Nephron (organoid): ENCODE data around the gene NEGR1.

ENCODE experiments used
- H3K27ac Mint-ChIP-seq, 3 experiments: 2 replicates each; pipeline ENCODE4 v1.8.0; 2020; ENCODE audit warnings: mixed read lengths in 3 of 3, mild to moderate bottlenecking in 2 of 3, moderate library complexity in 1 of 3
- H3K27me3 Mint-ChIP-seq: 2 replicates; pipeline ENCODE4 v1.8.0; 2021; ENCODE audit warnings: low read depth, mild to moderate bottlenecking, moderate library complexity, mixed read lengths
- H3K36me3 Mint-ChIP-seq: 2 replicates; pipeline ENCODE4 v1.8.0; 2020; ENCODE audit warnings: low read depth, mixed read lengths
- H3K4me1 Mint-ChIP-seq: 2 replicates; pipeline ENCODE4 v1.8.0; 2020; ENCODE audit warnings: mixed read lengths
- H3K4me3 Mint-ChIP-seq, 3 experiments: 2 replicates each; pipeline ENCODE4 v1.8.0; 2020; ENCODE audit warnings: mild to moderate bottlenecking in 3 of 3, mixed read lengths in 3 of 3, moderate library complexity in 2 of 3
- H3K9me3 Mint-ChIP-seq: 2 replicates; pipeline ENCODE4 v1.8.0; 2020; ENCODE audit warnings: mixed read lengths
- CTCF ChIP-seq, 3 experiments: fragments of 200-600 bp; sonication (generic); IDR thresholded peaks; one replicate each; pipeline ENCODE4 v1.5.0; 2021; ENCODE audit warnings: antibody characterized with exemption in 3 of 3; ENCODE audit not compliant: unreplicated experiment in 3 of 3

NEGR1 gene

GRCh38 chr1:71649608-71650007 is 632.7 kb downstream of the NEGR1 start:
- H3K27ac Mint-ChIP-seq, result peak overlapping the region in 1 of 3 experiments; percentile 37
- no peaks in the 10 kb centered on the region for H3K27me3 Mint-ChIP-seq
- no peaks in the 10 kb centered on the region for H3K9me3 Mint-ChIP-seq
- H3K36me3 Mint-ChIP-seq, result no peaks in the 10 kb centered on the region
- TF ChIP-seq CTCF (IDR thresholded peaks at IDR 0.05; ENCODE audit: unreplicated experiment in 3 of 3), result no peak
- peaks cover 13% of the 10 kb centered on the region for H3K4me1 Mint-ChIP-seq
- H3K4me3 Mint-ChIP-seq, result no peak overlapping the region

- H3K36me3 Mint-ChIP-seq, result no peaks in the 10 kb centered on the region
- H3K4me1 Mint-ChIP-seq, result peaks cover 13% of the 10 kb centered on the region
- H3K4me3 Mint-ChIP-seq, result no peak overlapping the region
- no peaks in the 10 kb centered on the region for H3K9me3 Mint-ChIP-seq
- no peak for TF ChIP-seq CTCF (IDR thresholded peaks at IDR 0.05; ENCODE audit: unreplicated experiment in 3 of 3)
- H3K27me3 Mint-ChIP-seq, result no peaks in the 10 kb centered on the region
- H3K27ac Mint-ChIP-seq, result no peak overlapping the region
These were observed 634.6 kb downstream of the NEGR1 start for GRCh38 chr1:71647513-71648300.

- Mint-ChIP-seq H3K9me3 (no peaks in the 10 kb centered on the region), H3K4me1 (peaks cover 10% of the 10 kb centered on the region), H3K27me3 (no peaks in the 10 kb centered on the region), H3K27ac (no peak overlapping the region), H3K36me3 (no peaks in the 10 kb centered on the region), H3K4me3 (no peak overlapping the region)
- TF ChIP-seq CTCF (IDR thresholded peaks at IDR 0.05; ENCODE audit: unreplicated experiment in 3 of 3), result no peak
These were observed 637.3 kb downstream of the NEGR1 start for GRCh38 chr1:71645015-71645414.

- Mint-ChIP-seq H3K4me1 (no peaks in the 10 kb centered on the region), H3K4me3 (no peak overlapping the region), H3K9me3 (no peaks in the 10 kb centered on the region), H3K27me3 (no peaks in the 10 kb centered on the region), H3K36me3 (no peaks in the 10 kb centered on the region), H3K27ac (no peak overlapping the region)
- TF ChIP-seq CTCF (IDR thresholded peaks at IDR 0.05; ENCODE audit: unreplicated experiment in 3 of 3), result no peak
These were observed 640.4 kb downstream of the NEGR1 start for GRCh38 chr1:71641903-71642302.

GRCh38 chr1:71640998-71641397 is 641.3 kb downstream of the NEGR1 start:
- Mint-ChIP-seq H3K4me1 (no peaks in the 10 kb centered on the region), H3K27ac (no peak overlapping the region), H3K4me3 (no peak overlapping the region), H3K9me3 (no peaks in the 10 kb centered on the region), H3K36me3 (no peaks in the 10 kb centered on the region), H3K27me3 (no peaks in the 10 kb centered on the region)
- no peak for TF ChIP-seq CTCF (IDR thresholded peaks at IDR 0.05; ENCODE audit: unreplicated experiment in 3 of 3)

- H3K27me3 Mint-ChIP-seq, result no peaks in the 10 kb centered on the region
- H3K27ac Mint-ChIP-seq, result no peak overlapping the region
- no peaks in the 10 kb centered on the region for H3K36me3 Mint-ChIP-seq
- no peak for TF ChIP-seq CTCF (IDR thresholded peaks at IDR 0.05; ENCODE audit: unreplicated experiment in 3 of 3)
- H3K4me3 Mint-ChIP-seq, result no peak overlapping the region
- peaks cover 6% of the 10 kb centered on the region for H3K9me3 Mint-ChIP-seq
- no peaks in the 10 kb centered on the region for H3K4me1 Mint-ChIP-seq
These were observed 642.2 kb downstream of the NEGR1 start for GRCh38 chr1:71640116-71640515.
